Type B pancreatic cell (in vitro differentiated cells): ENCODE results near the gene RAB2B. TPM values are rescaled to one million over a fixed set of nuclear protein-coding genes. Genes with fewer than 3 reads are reported as not detected.

Experiments
- DNase-seq: peaks from one replicate; pipeline ENCODE4 v3.0.0; 2021; ENCODE audit warnings: mixed read lengths; ENCODE audit not compliant: unreplicated experiment; ENCODE audit errors: extremely low spot score
- H3K27ac Mint-ChIP-seq: 2 replicates; pipeline ENCODE4 v1.8.0; 2021; ENCODE audit warnings: mild to moderate bottlenecking, mixed read lengths
- H3K27me3 Mint-ChIP-seq: 2 replicates; pipeline ENCODE4 v1.8.0; 2021; ENCODE audit warnings: mixed read lengths
- H3K36me3 Mint-ChIP-seq: 2 replicates; pipeline ENCODE4 v1.8.0; 2021; ENCODE audit warnings: mixed read lengths
- H3K4me1 Mint-ChIP-seq: one replicate; pipeline ENCODE4 v1.8.0; 2021; ENCODE audit warnings: mixed read lengths; ENCODE audit not compliant: unreplicated experiment
- H3K4me3 Mint-ChIP-seq: 2 replicates; pipeline ENCODE4 v1.8.0; 2021; ENCODE audit warnings: mild to moderate bottlenecking, mixed read lengths
- H3K9me3 Mint-ChIP-seq: 2 replicates; pipeline ENCODE4 v1.8.0; 2021; ENCODE audit warnings: mixed read lengths
- total RNA-seq: library from RNA; stranded (reverse); gene quantifications from 2 replicates; pipeline ENCODE4 v1.2.1, GENCODE V29; 2021; ENCODE audit warnings: low replicate concordance
- TF ChIP-seq, protein P1 (sequence below): fragments of 200-600 bp; sonication (generic); conservative IDR thresholded peaks from 2 replicates; pipeline ENCODE4 v1.5.0; 2021; ENCODE audit warnings: antibody characterized with exemption, mild to moderate bottlenecking

RAB2B gene
- total RNA-seq, 1 donor from 2014 or later: 29.4 TPM

DNA sequence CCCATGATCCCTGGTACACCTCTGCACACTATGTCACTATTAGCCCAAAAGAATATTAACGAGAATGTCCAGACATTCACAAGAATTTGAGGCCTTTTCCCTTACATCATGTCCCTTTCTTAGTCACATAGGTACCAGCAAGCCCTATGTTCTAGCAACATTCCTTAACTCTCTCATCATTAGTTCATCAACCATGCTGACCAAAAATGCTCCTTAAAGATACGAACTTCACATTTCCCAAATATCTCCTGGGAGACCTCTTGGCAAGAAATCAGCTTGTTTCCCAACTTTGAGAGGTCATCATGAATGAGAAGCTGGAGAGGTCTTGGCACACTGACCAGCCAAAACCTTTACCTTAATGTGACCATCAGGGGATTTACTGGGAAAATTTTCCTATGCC, 44.7 kb upstream of the RAB2B start:
- H3K27ac Mint-ChIP-seq: no peak overlapping the region
- no peak for DNase-seq
- peaks cover 17% of the 10 kb centered on the region for H3K36me3 Mint-ChIP-seq
- H3K4me1 Mint-ChIP-seq: peaks cover 13% of the 10 kb centered on the region
- H3K4me3 Mint-ChIP-seq: no peak overlapping the region
- H3K9me3 Mint-ChIP-seq: no peaks in the 10 kb centered on the region
- H3K27me3 Mint-ChIP-seq: no peaks in the 10 kb centered on the region
- TF ChIP-seq, protein P1, sequence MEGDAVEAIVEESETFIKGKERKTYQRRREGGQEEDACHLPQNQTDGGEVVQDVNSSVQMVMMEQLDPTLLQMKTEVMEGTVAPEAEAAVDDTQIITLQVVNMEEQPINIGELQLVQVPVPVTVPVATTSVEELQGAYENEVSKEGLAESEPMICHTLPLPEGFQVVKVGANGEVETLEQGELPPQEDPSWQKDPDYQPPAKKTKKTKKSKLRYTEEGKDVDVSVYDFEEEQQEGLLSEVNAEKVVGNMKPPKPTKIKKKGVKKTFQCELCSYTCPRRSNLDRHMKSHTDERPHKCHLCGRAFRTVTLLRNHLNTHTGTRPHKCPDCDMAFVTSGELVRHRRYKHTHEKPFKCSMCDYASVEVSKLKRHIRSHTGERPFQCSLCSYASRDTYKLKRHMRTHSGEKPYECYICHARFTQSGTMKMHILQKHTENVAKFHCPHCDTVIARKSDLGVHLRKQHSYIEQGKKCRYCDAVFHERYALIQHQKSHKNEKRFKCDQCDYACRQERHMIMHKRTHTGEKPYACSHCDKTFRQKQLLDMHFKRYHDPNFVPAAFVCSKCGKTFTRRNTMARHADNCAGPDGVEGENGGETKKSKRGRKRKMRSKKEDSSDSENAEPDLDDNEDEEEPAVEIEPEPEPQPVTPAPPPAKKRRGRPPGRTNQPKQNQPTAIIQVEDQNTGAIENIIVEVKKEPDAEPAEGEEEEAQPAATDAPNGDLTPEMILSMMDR: no peak

DNA sequence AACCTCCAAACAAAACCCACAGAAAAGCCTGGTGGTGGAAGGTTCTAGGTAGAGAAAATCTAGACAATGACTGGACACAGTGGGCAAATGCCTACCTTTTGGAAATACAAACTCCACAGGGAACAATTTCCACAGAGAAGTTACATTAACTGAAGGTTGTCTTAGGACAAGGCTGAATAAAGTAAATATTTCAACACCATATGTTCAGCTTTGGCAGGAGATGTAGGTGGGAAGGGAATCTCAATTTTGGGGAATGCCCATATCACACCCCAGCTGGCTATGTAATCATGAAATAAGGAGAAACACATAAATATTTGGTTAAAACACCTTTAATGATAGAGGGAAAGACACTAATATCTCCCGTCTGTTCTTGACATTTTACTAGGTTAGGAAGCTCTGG, 44.0 kb upstream of the RAB2B start:
- no peak overlapping the region for H3K27ac Mint-ChIP-seq
- no peaks in the 10 kb centered on the region for H3K9me3 Mint-ChIP-seq
- DNase-seq: no peak
- H3K4me1 Mint-ChIP-seq: peaks cover 13% of the 10 kb centered on the region
- H3K4me3 Mint-ChIP-seq: no peak overlapping the region
- TF ChIP-seq, protein P1: no peak
- peaks cover 17% of the 10 kb centered on the region for H3K36me3 Mint-ChIP-seq
- no peaks in the 10 kb centered on the region for H3K27me3 Mint-ChIP-seq

DNA sequence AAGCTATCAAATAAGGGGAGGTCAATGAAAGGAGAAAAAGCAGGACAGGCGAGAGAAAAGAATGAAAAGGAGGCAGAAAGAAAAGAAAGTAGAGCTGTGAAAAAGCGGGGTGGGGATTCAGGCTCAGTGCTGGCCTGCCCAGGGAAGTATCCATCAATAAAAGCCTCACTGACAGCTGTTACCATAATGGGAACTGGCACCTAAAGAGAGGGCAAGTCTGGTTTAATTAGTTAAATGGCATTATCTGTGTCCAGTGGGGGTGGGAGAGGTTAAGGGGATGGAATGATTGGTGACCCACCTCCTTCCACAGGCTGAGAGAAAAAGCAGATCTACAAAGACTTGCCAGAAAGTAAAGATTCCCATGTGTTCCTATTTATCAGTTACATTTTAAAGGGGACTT, 42.0 kb upstream of the RAB2B start:
- Mint-ChIP-seq H3K4me3 (no peak overlapping the region), H3K9me3 (no peaks in the 10 kb centered on the region), H3K27ac (no peak overlapping the region), H3K27me3 (no peaks in the 10 kb centered on the region), H3K4me1 (peaks cover 8% of the 10 kb centered on the region), H3K36me3 (peaks cover 17% of the 10 kb centered on the region)
- no peak for DNase-seq
- TF ChIP-seq, protein P1: no peak

DNA sequence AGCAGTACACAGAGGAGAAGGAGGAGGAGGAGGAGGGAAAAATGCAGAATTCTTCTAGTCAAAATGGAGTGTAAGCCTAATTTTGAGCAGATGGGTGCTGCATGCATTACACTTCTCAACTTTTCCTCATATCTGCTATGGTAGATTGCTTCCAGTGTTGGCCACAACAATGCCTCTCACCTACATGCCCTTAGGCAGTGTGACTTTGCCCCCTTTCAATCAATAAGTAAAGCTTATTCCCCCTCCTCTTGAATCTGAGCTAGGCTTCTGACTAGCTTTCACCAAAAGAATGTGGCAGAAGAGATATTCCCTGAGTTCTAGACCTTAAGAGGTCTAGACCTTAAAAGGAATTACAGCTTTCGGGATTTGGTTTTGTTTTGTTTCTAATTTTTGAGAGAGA, 37.6 kb upstream of the RAB2B start:
- no peak overlapping the region for H3K4me3 Mint-ChIP-seq
- peaks cover 5% of the 10 kb centered on the region for H3K9me3 Mint-ChIP-seq
- TF ChIP-seq, protein P1: no peak
- peaks cover 11% of the 10 kb centered on the region for H3K4me1 Mint-ChIP-seq
- H3K27ac Mint-ChIP-seq: no peak overlapping the region
- no peaks in the 10 kb centered on the region for H3K27me3 Mint-ChIP-seq
- peaks cover 10% of the 10 kb centered on the region for H3K36me3 Mint-ChIP-seq
- DNase-seq: no peak

DNA sequence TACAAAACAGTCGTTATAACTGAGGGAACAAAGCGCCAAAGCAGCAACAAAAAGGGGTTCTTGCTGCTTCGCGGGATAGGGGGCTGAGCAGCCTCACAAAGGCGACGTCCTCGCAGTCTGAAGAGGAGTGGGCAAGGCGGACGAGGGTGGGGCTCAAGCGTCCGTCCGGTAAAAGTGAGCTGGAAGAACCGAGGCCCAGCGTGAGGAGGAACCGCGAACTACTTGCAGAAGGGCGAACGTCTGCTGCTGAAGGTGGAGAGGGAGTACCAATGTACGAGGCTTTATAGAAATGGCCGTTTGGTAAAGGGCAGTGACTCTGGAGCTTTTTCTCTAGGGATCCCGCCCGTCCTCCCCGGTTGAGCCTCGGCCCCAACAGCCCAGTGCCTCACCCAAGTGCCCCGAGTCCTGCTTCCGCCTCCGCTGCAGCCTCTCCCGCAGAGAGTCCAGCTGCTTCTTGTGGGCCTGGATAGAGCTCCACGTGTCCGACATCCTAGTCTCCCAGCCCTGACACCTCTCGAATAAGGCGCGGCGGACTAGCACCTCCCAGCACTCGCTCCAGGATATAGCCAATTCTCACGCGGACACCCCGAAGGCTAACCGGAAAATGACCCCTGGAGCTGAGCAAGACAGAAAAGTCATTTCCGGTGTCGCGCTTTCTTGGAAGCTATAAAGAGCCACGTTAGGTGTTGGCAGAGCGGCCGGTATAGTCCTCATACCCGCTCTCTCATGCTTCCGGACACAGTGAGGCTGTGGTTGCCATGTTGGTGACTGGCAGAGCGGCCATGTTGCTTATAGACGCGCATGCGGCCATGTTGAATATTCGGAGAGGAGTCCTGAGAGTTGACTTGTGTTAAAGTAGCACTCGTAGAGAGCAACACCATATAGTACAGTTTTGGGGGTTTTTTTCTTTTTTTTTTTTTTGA, 34.2 kb upstream of the RAB2B start, which contains the start of gene METTL3:
Gene METTL3, minus strand, starts transcription at position 606 of the 923 bp plus-strand sequence. Its CDS starts 117 bp downstream, at position 489.
- peak; percentile 90 for DNase-seq
- Mint-ChIP-seq H3K36me3 (peaks cover 14% of the 10 kb centered on the region), H3K4me1 (peaks cover 11% of the 10 kb centered on the region), H3K27ac (peak within 1 kb of the TSS; percentile 97), H3K9me3 (peaks cover 5% of the 10 kb centered on the region), H3K27me3 (no peaks in the 10 kb centered on the region), H3K4me3 (peak within 1 kb of the TSS; percentile 99)
- TF ChIP-seq, protein P1: no peak
